Suppressor macrophage treated with lipopolysaccharide for 4 hours (primary cell): Measurements from ENCODE around the gene DCLK3.

ENCODE experiments used
- DNase-seq: peaks from one replicate; pipeline ENCODE4 v3.0.0-alpha.2; 2020

DCLK3 gene

GRCh38 chr3:36763850-36764703 lies at the start of gene DCLK3:
Gene DCLK3, minus strand, starts transcription at chr3:36764553. Its CDS starts 290 bp downstream, at chr3:36764263.
- DNase-seq: no peak

- DNase-seq: no peak
These were observed 49.0 kb upstream of the DCLK3 start for GRCh38 chr3:36813305-36813704.

GRCh38 chr3:36812240-36812639 lies 47.9 kb upstream of the DCLK3 start:
- no peak for DNase-seq

- DNase-seq: no peak
These were observed 47.4 kb upstream of the DCLK3 start for GRCh38 chr3:36811768-36812167.

GRCh38 chr3:36804295-36805055 lies 40.1 kb upstream of the DCLK3 start:
- no peak for DNase-seq

GRCh38 chr3:36803091-36803791 lies 38.9 kb upstream of the DCLK3 start:
- no peak for DNase-seq

- no peak for DNase-seq
These were observed 36.3 kb upstream of the DCLK3 start for GRCh38 chr3:36800533-36801116.

GRCh38 chr3:36796881-36797280 lies 32.5 kb upstream of the DCLK3 start:
- DNase-seq: no peak

- DNase-seq: no peak
These were observed 31.8 kb upstream of the DCLK3 start for GRCh38 chr3:36796161-36796560.

GRCh38 chr3:36795622-36796021 lies 31.3 kb upstream of the DCLK3 start:
- no peak for DNase-seq

GRCh38 chr3:36792342-36792741 lies 28.0 kb upstream of the DCLK3 start:
- no peak for DNase-seq

GRCh38 chr3:36790765-36791164 lies 26.4 kb upstream of the DCLK3 start:
- DNase-seq: no peak

- peak; percentile 83 for DNase-seq
These were observed 22.9 kb upstream of the DCLK3 start for GRCh38 chr3:36786921-36787890.

- DNase-seq: no peak
These were observed 19.8 kb upstream of the DCLK3 start for GRCh38 chr3:36784138-36784635.

- DNase-seq: no peak
These were observed 13.3 kb upstream of the DCLK3 start for GRCh38 chr3:36777424-36778218.

- peak; percentile 81 for DNase-seq
These were observed 12.1 kb upstream of the DCLK3 start for GRCh38 chr3:36776436-36776835.

GRCh38 chr3:36774052-36774451 lies 9.7 kb upstream of the DCLK3 start:
- DNase-seq: no peak

- no peak for DNase-seq
These were observed 7.6 kb upstream of the DCLK3 start for GRCh38 chr3:36771931-36772330.

- no peak for DNase-seq
These were observed 5.6 kb upstream of the DCLK3 start for GRCh38 chr3:36769926-36770325.

GRCh38 chr3:36765104-36765503 lies 751 bp upstream of the DCLK3 start:
- no peak for DNase-seq

- DNase-seq: no peak
These were observed 318 bp upstream of the DCLK3 start for GRCh38 chr3:36764704-36765038.
